Fibroblast of lung (primary cell): ENCODE measurements around the gene SLC6A11. TPM values are rescaled to one million over a fixed set of nuclear protein-coding genes. Genes with fewer than 3 reads are reported as not detected.
A peak's percentile ranks its signal among the peaks of the same experiment; 100 is the strongest.

Experiments
- DNase-seq, 2 donors: peaks; one replicate each; pipeline versions ENCODE4 v3.0.0 to v3.0.0-alpha.2; 2010; ENCODE audit warnings: low read depth in 2 of 2
- H2AFZ ChIP-seq: 2 replicates; pipeline ENCODE4 v1.5.1; 2012; ENCODE audit warnings: low read length, control low read depth, inconsistent platforms
- H3K27ac ChIP-seq: 2 replicates; pipeline ENCODE4 v1.5.1; 2011; ENCODE audit warnings: low read length, control low read depth; ENCODE audit not compliant: insufficient read depth
- H3K27me3 ChIP-seq: 2 replicates; pipeline ENCODE4 v1.5.1; 2011; ENCODE audit warnings: mild to moderate bottlenecking, low read length; ENCODE audit not compliant: control insufficient read depth, insufficient read depth
- H3K36me3 ChIP-seq: 2 replicates; pipeline ENCODE4 v1.5.1; 2011; ENCODE audit warnings: low read length; ENCODE audit not compliant: control insufficient read depth, insufficient read depth
- H3K4me1 ChIP-seq: 2 replicates; pipeline ENCODE4 v1.5.1; 2011; ENCODE audit warnings: low read length; ENCODE audit not compliant: control insufficient read depth, insufficient read depth; ENCODE audit errors: extremely low read depth
- H3K4me2 ChIP-seq: 2 replicates; pipeline ENCODE4 v1.5.1; 2011; ENCODE audit warnings: low read length, control low read depth; ENCODE audit not compliant: insufficient read depth; ENCODE audit errors: extremely low read depth
- H3K4me3 ChIP-seq, 4 experiments: fragments of 200-600 bp in 1 of 4; sonication (generic) in 1 of 4; replicated peaks in 1 of 4; 2 replicates each; pipeline ENCODE4 v1.5.1; 2011 to 2016; ENCODE audit warnings: low read length in 4 of 4, low read depth in 3 of 4, mild to moderate bottlenecking in 3 of 4, control low read depth in 2 of 4, inconsistent platforms in 1 of 4, mixed read lengths in 1 of 4; ENCODE audit not compliant: insufficient read depth in 1 of 4; ENCODE audit errors: control extremely low read depth in 1 of 4
- H3K79me2 ChIP-seq: 2 replicates; pipeline ENCODE4 v1.5.1; 2012; ENCODE audit warnings: mild to moderate bottlenecking, low read length, inconsistent platforms; ENCODE audit not compliant: control insufficient read depth, insufficient read depth
- H3K9ac ChIP-seq: 2 replicates; pipeline ENCODE4 v1.5.1; 2011; ENCODE audit warnings: mild to moderate bottlenecking, low read length, control low read depth; ENCODE audit not compliant: insufficient read depth
- H3K9me3 ChIP-seq: 2 replicates; pipeline ENCODE4 v1.5.1; 2012; ENCODE audit warnings: low read depth, low read length; ENCODE audit not compliant: control insufficient read depth, insufficient read depth
- H4K20me1 ChIP-seq: 2 replicates; pipeline ENCODE4 v1.5.1; 2011; ENCODE audit warnings: low read length; ENCODE audit not compliant: control insufficient read depth, insufficient read depth; ENCODE audit errors: extremely low read depth
- CTCF ChIP-seq, 2 donors: IDR thresholded peaks in 1 of 2; conservative IDR thresholded peaks in 1 of 2; 1 replicate in 1 of 2; 2 replicates in 1 of 2; pipeline ENCODE4 v1.5.1; 2011 to 2012; ENCODE audit warnings: low read length in 2 of 2, control low read depth in 1 of 2, inconsistent platforms in 1 of 2, low read depth in 1 of 2, mild to moderate bottlenecking in 1 of 2
- EZH2 ChIP-seq: IDR thresholded peaks from 2 replicates; pipeline ENCODE4 v1.5.1; 2012; ENCODE audit warnings: low read length, control low read depth, mild to moderate bottlenecking; ENCODE audit errors: missing control alignments
- polyA plus RNA-seq, 2 donors: library from polyadenylated mRNA; depleted of rRNA in 1 of 2; stranded (reverse) in 1 of 2; unstranded in 1 of 2; fragments of >200 nt; gene quantifications; 2 replicates each; pipeline ENCODE4 v1.2.1, GENCODE V29; 2011 to 2012; ENCODE audit warnings: missing spikeins in 1 of 2
- total RNA-seq: library from RNA; depleted of rRNA; stranded (reverse); fragments of >200 nt; gene quantifications from 2 replicates; pipeline ENCODE4 v1.2.1, GENCODE V29; 2014

SLC6A11 gene
- total and polyA plus RNA-seq, 2 donors (not counting 1 experiment from before 2014, with no cell fraction given), result 0.05 TPM; not detected in 1

DNA sequence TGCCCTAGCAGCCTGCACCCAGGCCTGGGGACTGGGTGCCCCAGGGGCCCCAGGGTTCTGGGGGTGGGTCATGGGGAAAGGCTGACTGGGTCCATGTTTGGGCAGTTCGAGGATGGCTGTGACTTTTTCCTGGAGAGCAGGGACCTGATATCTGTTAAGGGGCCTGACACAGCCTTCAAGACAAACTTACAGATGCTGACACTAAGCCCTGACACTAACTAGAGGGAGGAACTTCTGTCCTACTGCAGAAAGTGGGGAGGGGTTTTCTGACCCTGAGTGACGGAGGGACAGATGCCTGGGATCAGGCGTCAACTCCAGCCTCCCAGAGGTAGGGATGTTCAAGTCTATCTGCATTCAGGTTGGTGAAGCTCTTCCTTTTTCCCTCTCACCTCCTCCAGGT is 45.0 kb upstream of the SLC6A11 start:
- no peaks in the 10 kb centered on the region for H4K20me1 ChIP-seq
- no peaks in the 10 kb centered on the region for H3K36me3 ChIP-seq
- H3K4me1 ChIP-seq, result no peaks in the 10 kb centered on the region
- DNase-seq, result no peak
- no peaks in the 10 kb centered on the region for H3K79me2 ChIP-seq
- no peak overlapping the region for H3K27ac ChIP-seq
- no peak overlapping the region for H2AFZ ChIP-seq
- TF ChIP-seq CTCF (conservative IDR thresholded peaks at IDR 0.05 in 1 of 2, IDR thresholded peaks at IDR 0.05 in 1 of 2; ENCODE audit: low read depth in 1 of 2, low read length in 2 of 2) (no peak), EZH2 (no peak)
- H3K4me2 ChIP-seq, result no peak overlapping the region
- no peaks in the 10 kb centered on the region for H3K27me3 ChIP-seq
- no peak overlapping the region for H3K9ac ChIP-seq
- H3K9me3 ChIP-seq, result no peaks in the 10 kb centered on the region
- no peak overlapping the region for H3K4me3 ChIP-seq

DNA sequence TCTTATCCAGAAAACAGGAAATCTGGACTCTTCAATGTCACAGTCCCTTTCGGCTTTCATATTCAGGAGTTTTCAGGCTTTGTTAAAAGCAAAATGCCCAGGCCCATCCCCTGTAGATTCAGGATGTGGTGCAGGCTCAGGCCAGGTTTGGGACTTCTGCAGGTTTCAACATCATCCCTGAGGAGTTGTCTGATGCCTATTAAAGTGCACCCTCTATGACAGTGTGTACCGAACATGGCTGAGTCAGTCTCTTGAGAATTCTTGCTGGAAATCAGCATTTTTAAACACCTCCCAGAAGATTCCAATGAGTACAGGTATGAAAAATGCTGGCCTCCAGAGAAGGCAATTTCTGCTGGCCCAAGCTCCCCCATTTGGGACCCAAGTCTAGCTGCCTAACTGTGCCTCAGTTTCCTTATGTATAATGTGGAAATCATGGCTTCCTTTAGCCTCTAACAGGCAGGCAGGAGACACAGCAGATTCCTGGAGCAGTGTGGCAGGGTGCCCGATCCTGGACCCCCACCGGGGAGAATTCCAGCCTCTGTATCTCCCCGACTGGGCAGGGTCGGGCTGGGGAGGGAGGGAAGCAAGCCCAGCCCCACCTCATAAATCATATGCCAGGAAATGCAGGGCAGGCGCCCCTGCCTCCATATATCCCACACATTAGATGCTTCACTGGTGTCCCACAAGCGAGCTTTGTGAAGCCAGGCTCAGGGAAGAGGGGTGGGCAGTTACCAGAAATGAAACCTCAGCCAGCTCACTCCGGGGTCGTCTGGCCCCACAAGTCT is 44.4 kb upstream of the SLC6A11 start:
- no peak overlapping the region for H3K9ac ChIP-seq
- H3K79me2 ChIP-seq, result no peaks in the 10 kb centered on the region
- no peaks in the 10 kb centered on the region for H3K27me3 ChIP-seq
- H3K27ac ChIP-seq, result no peak overlapping the region
- TF ChIP-seq EZH2 (no peak), CTCF (conservative IDR thresholded peaks at IDR 0.05 in 1 of 2, IDR thresholded peaks at IDR 0.05 in 1 of 2; ENCODE audit: low read depth in 1 of 2, low read length in 2 of 2) (no peak)
- H3K4me1 ChIP-seq, result no peaks in the 10 kb centered on the region
- DNase-seq, result no peak
- no peak overlapping the region for H3K4me3 ChIP-seq
- no peak overlapping the region for H3K4me2 ChIP-seq
- no peaks in the 10 kb centered on the region for H4K20me1 ChIP-seq
- H2AFZ ChIP-seq, result no peak overlapping the region
- H3K9me3 ChIP-seq, result no peaks in the 10 kb centered on the region
- H3K36me3 ChIP-seq, result no peaks in the 10 kb centered on the region

DNA sequence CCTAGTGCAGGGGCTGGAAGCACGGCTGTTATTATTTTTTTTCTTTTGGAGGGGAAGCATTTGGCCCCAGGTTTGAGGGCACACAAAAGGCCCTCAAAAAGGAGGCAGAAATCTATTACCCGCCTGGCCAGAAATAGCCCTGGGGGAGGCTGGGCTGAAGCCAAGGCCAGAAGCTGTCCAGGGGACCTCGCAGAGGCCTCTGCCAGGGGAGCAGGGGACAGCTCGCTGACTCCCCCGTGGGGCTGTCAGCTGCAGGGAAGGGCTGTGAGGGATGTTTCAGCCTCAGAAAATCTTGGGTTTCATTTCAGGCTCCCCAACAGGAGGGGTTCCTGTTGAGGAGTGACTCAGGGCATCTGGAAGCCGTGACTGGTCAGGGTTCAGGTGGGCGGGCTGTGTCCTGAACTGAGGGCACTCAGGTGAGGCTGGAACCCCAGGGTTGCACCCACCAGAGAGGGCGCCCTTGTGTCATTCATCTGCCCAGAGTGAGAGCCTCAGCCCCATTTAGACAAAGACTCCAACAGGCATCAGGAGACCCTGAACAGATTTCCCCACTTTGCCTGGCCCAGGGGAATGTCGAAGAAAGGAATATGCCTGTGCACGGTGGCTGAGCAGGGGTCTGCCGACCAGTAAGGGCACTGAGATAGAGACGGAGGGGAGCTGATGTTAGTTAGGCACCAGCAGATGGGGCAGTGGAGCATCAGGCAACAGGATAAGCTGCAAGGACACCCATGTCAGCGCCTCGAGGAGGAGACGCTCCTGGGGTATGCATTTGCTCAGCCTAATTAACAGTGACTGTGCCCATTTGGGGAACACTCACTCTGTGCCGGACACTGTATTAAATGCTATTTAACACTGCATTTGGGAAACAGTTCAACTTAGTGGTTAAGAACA is 43.5 kb upstream of the SLC6A11 start:
- H3K4me3 ChIP-seq, result no peak overlapping the region
- H3K27ac ChIP-seq, result no peak overlapping the region
- H2AFZ ChIP-seq, result no peak overlapping the region
- no peaks in the 10 kb centered on the region for H3K9me3 ChIP-seq
- no peaks in the 10 kb centered on the region for H3K27me3 ChIP-seq
- no peak overlapping the region for H3K4me2 ChIP-seq
- peak in 1 of 2 donors; percentile 7 for DNase-seq
- peak overlapping the region; percentile 16 for H3K9ac ChIP-seq
- no peaks in the 10 kb centered on the region for H3K36me3 ChIP-seq
- H3K4me1 ChIP-seq, result no peaks in the 10 kb centered on the region
- TF ChIP-seq CTCF (conservative IDR thresholded peaks at IDR 0.05 in 1 of 2, IDR thresholded peaks at IDR 0.05 in 1 of 2; ENCODE audit: low read depth in 1 of 2, low read length in 2 of 2), result no peak
- no peak for TF ChIP-seq EZH2
- H4K20me1 ChIP-seq, result no peaks in the 10 kb centered on the region
- no peaks in the 10 kb centered on the region for H3K79me2 ChIP-seq
